Thyroid gland (tissue), 4 donors: ENCODE results near the gene SNAP29.

ENCODE experiments used
- CTCF ChIP-seq, 6 experiments: fragments of 200-600 bp in 3 of 6; fragments of 450-650 bp in 3 of 6; sonication (generic) in 3 of 6; IDR thresholded peaks; one replicate each; pipeline ENCODE4 v1.5.1; 2016 to 2019; ENCODE audit warnings: antibody characterized with exemption in 6 of 6, mild to moderate bottlenecking in 2 of 6, inconsistent platforms in 1 of 6, moderate library complexity in 1 of 6
- POLR2A ChIP-seq, 2 donors: fragments of 450-650 bp; IDR thresholded peaks; one replicate each; pipeline ENCODE4 v1.6.1; 2017; ENCODE audit warnings: antibody characterized with exemption in 2 of 2, mild to moderate bottlenecking in 2 of 2, moderate library complexity in 1 of 2

DNA sequence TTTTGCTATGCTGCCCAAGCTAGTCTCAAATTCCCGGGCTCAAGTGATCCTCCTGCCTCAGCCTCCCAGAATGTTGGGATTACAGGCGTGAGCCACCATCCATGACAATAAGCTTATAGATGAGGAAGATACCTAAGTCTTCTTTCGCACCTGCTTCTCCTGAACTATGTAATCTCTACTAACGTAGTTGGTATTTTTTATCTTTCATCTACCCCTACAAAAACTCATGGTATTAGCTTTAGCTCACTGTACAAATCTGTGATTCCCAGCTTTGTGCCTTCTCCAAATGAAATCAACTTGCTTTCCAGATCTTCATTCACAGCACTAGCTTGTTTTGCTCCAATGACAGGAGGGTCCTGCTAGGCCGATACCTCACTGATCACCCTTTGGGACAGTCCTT lies 36.6 kb upstream of the SNAP29 start:
- TF ChIP-seq CTCF (IDR thresholded peaks at IDR 0.05) (no peak), POLR2A (IDR thresholded peaks at IDR 0.05) (no peak)
